Endothelial cell of umbilical vein (primary cell): Measurements from ENCODE around the gene QSER1. TPM values are rescaled to one million over a fixed set of nuclear protein-coding genes. Genes with fewer than 3 reads are reported as not detected.

Experiments
- BruUV-seq: library from RNA; stranded (reverse); fragments of 400-500 nt; replicated peaks from 2 replicates; lab custom pipeline; 2021; lab: Mats Ljungman, UMichigan
- CTCF ChIA-PET: fragments of 300-600, 350-600 bp; sonication (Branson Sonifier 250); formaldehyde crosslinking; loops from one replicate; lab custom pipeline; 2021; ENCODE audit warnings: antibody characterized with exemption, inconsistent platforms; lab: Charles Lee
- POLR2A ChIA-PET: fragments of 300-600, 350-600 bp; sonication (Branson Sonifier 250); formaldehyde crosslinking; loops from one replicate; lab custom pipeline; 2021; ENCODE audit warnings: antibody characterized with exemption, inconsistent platforms; lab: Charles Lee
- DNase-seq: peaks from one replicate; pipeline ENCODE4 v3.0.0-alpha.2; 2011; ENCODE audit warnings: low read depth, low spot score
- FAIRE-seq: peaks from 2 replicates; lab custom pipeline; 2011; peaks lifted over from hg19 to GRCh38; lab: Jason Lieb, UNC
- H2AFZ ChIP-seq: 2 replicates; pipeline ENCODE4 v1.6.0; 2012; ENCODE audit warnings: low read depth, low read length, control low read depth, inconsistent platforms
- H3K27ac ChIP-seq: 2 replicates; pipeline ENCODE4 v1.5.1; 2011; ENCODE audit warnings: low read depth, mild to moderate bottlenecking, control low read depth, low read length, moderate library complexity; ENCODE audit not compliant: insufficient read depth
- H3K27me3 ChIP-seq, 2 experiments: 2 replicates each; pipeline versions ENCODE4 v1.6.0 to v1.6.1; 2011; ENCODE audit warnings: low read length in 2 of 2, mixed read lengths in 1 of 2; ENCODE audit not compliant: control insufficient read depth in 2 of 2, insufficient read depth in 2 of 2
- H3K36me3 ChIP-seq, 2 experiments: 2 replicates in 1 of 2; 3 replicates in 1 of 2; pipeline ENCODE4 v1.5.1; 2011; ENCODE audit warnings: low read length in 2 of 2, mild to moderate bottlenecking in 1 of 2, moderate library complexity in 1 of 2; ENCODE audit not compliant: control insufficient read depth in 2 of 2, insufficient read depth in 2 of 2; ENCODE audit errors: extremely low read depth in 1 of 2
- H3K4me1 ChIP-seq: 3 replicates; pipeline ENCODE4 v1.5.1; 2011; ENCODE audit warnings: mild to moderate bottlenecking, low read length; ENCODE audit not compliant: control insufficient read depth, insufficient read depth; ENCODE audit errors: extremely low read depth
- H3K4me2 ChIP-seq: 2 replicates; pipeline ENCODE4 v1.6.1; 2011; ENCODE audit warnings: low read length, control low read depth, mixed read lengths; ENCODE audit not compliant: insufficient read depth
- H3K4me3 ChIP-seq, 3 experiments: fragments of 200-600 bp in 1 of 3; sonication (generic), shearing (Covaris generic) in 1 of 3; replicated peaks in 1 of 3; 2 replicates each; pipeline ENCODE4 v1.5.1; 2011 to 2016; ENCODE audit warnings: control low read depth in 3 of 3, low read length in 3 of 3, mild to moderate bottlenecking in 2 of 3, inconsistent platforms in 1 of 3, low read depth in 1 of 3, moderate library complexity in 1 of 3; ENCODE audit not compliant: insufficient read depth in 1 of 3
- H3K79me2 ChIP-seq: 2 replicates; pipeline ENCODE4 v1.6.0; 2012; ENCODE audit warnings: low read length, inconsistent platforms; ENCODE audit not compliant: control insufficient read depth, insufficient read depth
- H3K9ac ChIP-seq: replicated peaks from 2 replicates; pipeline ENCODE3; 2011; ENCODE audit warnings: low read length, control low read depth; ENCODE audit not compliant: insufficient read depth; ENCODE audit errors: extremely low read depth
- H3K9me1 ChIP-seq: replicated peaks from 3 replicates; pipeline ENCODE4 v1.6.0; 2011; ENCODE audit warnings: mild to moderate bottlenecking, low read length; ENCODE audit not compliant: control insufficient read depth, insufficient read depth; ENCODE audit errors: extremely low read depth
- H3K9me3 ChIP-seq: replicated peaks from 2 replicates; pipeline ENCODE4 v1.5.1; 2012; ENCODE audit warnings: low read length, inconsistent platforms; ENCODE audit not compliant: control insufficient read depth, insufficient read depth
- H4K20me1 ChIP-seq: replicated peaks from 2 replicates; pipeline ENCODE3; 2011; ENCODE audit warnings: mild to moderate bottlenecking, low read length; ENCODE audit not compliant: control insufficient read depth, insufficient read depth; ENCODE audit errors: extremely low read depth
- EZH2 ChIP-seq: IDR thresholded peaks from 2 replicates; pipeline ENCODE4 v1.6.1; 2012; ENCODE audit warnings: borderline replicate concordance, low read depth, mild to moderate bottlenecking, moderate library complexity, low read length, inconsistent platforms; ENCODE audit not compliant: severe bottlenecking
- FOS ChIP-seq: IDR thresholded peaks from 2 replicates; pipeline ENCODE4 v1.6.1; 2011; ENCODE audit warnings: mild to moderate bottlenecking, low read length, moderate library complexity, borderline replicate concordance; ENCODE audit not compliant: insufficient read depth
- GATA2 ChIP-seq: IDR thresholded peaks from 2 replicates; pipeline ENCODE4 v1.7.0; 2011; ENCODE audit warnings: low read depth, mild to moderate bottlenecking, moderate library complexity, mixed read lengths, low read length; ENCODE audit not compliant: insufficient read length, insufficient read depth
- JUN ChIP-seq: IDR thresholded peaks from 2 replicates; pipeline ENCODE4 v1.6.1; 2011; ENCODE audit warnings: borderline replicate concordance, low read depth; ENCODE audit not compliant: insufficient read length, insufficient read depth
- MYC ChIP-seq: IDR thresholded peaks from one replicate; pipeline ENCODE4 v1.6.1; 2011; ENCODE audit warnings: mild to moderate bottlenecking, low read depth, low read length
- POLR2A ChIP-seq: IDR thresholded peaks from 2 replicates; pipeline ENCODE4 v1.6.1; 2012; ENCODE audit warnings: low read depth, mild to moderate bottlenecking, control low read depth, low read length
- dilution Hi-C: fragments of 300-500 bp; cut with MboI; formaldehyde crosslinking; loops from one replicate; pipeline ENCODE4 v1.15.0; 2019; ENCODE audit warnings: low sequenced_read_pairs; ENCODE audit not compliant: extremely low pct_ligation_motif_present
- intact Hi-C: fragments of 100-400 bp; cut with micrococcal nuclease; formaldehyde crosslinking; loops from one replicate; pipeline ENCODE4 v1.10.0; 2022
- polyA plus RNA-seq, 4 experiments: library from polyadenylated mRNA; depleted of rRNA in 3 of 4; stranded (reverse) in 3 of 4; unstranded in 1 of 4; fragments of >200 nt; gene quantifications; 2 replicates each; pipeline versions ENCODE4 v1.2.1 to v1.2.3, GENCODE V29; 2011 to 2012; ENCODE audit warnings: missing spikeins in 1 of 4
- total RNA-seq: library from RNA; stranded (reverse); gene quantifications from 2 replicates; pipeline ENCODE4 v1.2.3, GENCODE V29; 2021

The QSER1 gene
- total and polyA plus RNA-seq, 2 donors (not counting 3 experiments of a cell fraction or from before 2014, with no cell fraction given), result 5.5 to 36.6 TPM

DNA sequence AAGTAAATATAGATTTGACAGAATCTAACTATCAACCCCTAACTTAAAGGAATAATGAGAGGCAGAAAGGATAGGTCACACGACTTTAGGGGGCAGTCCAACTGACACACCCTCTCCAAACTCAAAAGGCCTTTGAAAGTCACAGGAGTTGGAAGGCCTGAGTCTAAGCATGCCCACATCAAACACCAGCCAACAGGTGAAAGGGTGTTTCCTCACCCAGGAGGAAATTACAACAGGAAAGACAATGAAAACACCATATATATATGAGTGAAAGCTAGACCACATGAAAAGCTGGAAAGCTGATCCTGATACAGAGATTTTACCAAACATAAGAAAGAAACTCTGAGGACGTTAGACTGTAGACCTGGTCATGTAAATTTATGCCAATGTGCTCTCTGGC, 112.6 kb downstream of the QSER1 start:
- Histone ChIP-seq H4K20me1 (no peaks in the 10 kb centered on the region), H3K9me3 (no peaks in the 10 kb centered on the region), H3K27ac (no peak overlapping the region), H3K36me3 (no peaks in the 10 kb centered on the region), H3K9ac (no peak overlapping the region), H3K4me1 (no peaks in the 10 kb centered on the region), H3K4me2 (no peak overlapping the region), H2AFZ (no peak overlapping the region), H3K79me2 (no peaks in the 10 kb centered on the region), H3K4me3 (no peak overlapping the region), H3K9me1 (no peaks in the 10 kb centered on the region), H3K27me3 (peaks cover 0 to 4% of the 10 kb centered on the region in 2 experiments)
- ChIA-PET CTCF (no interaction called here), POLR2A (no interaction called here)
- TF ChIP-seq EZH2 (no peak), POLR2A (no peak), MYC (no peak)
- dilution Hi-C loops (no loop called here), intact Hi-C loops (no loop called here)
- FAIRE-seq, result no peak
- no TSS peak for BruUV-seq
- no peak for DNase-seq

DNA sequence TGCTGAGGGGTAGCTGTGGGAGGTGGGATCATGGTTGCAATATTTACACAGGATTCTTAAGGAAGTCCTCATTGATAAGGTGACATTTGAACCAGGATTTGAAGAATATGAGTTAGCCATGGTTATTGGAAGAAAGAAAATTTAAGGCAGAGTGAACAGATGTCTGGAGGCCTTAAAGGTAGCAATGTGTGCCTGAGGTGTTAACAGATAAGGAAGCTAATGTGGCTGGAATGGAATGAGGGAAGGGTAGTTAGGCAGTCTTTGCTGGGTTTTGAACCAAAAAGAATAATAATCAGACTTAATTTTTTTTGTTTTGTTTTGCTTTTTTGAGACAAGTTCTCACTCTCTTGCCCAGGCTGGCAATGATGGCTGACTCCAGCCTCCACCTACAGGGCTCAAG, 113.4 kb downstream of the QSER1 start:
- no peak for FAIRE-seq

More for the DNA sequence above, 113.4 kb downstream of the QSER1 start:
- dilution Hi-C loops, result no loop called here
- no peak for TF ChIP-seq POLR2A
- no peak for TF ChIP-seq GATA2
- TF ChIP-seq JUN, result no peak
- TF ChIP-seq MYC, result no peak
- no peak for TF ChIP-seq FOS
- Histone ChIP-seq H3K36me3 (no peaks in the 10 kb centered on the region), H3K4me3 (no peak overlapping the region), H3K79me2 (no peaks in the 10 kb centered on the region), H3K4me1 (no peaks in the 10 kb centered on the region), H3K9me3 (no peaks in the 10 kb centered on the region), H3K27ac (no peak overlapping the region), H3K9me1 (no peaks in the 10 kb centered on the region), H3K9ac (no peak overlapping the region), H3K4me2 (no peak overlapping the region), H3K27me3 (peaks cover 0 to 4% of the 10 kb centered on the region in 2 experiments), H2AFZ (no peak overlapping the region), H4K20me1 (no peaks in the 10 kb centered on the region)
- no TSS peak for BruUV-seq
- intact Hi-C loops, result no loop called here
- ChIA-PET CTCF (no interaction called here), POLR2A (no interaction called here)
- DNase-seq, result no peak
